Cardiac muscle cell (in vitro differentiated cells and primary cell): ENCODE measurements around the gene ZYX. TPM values are rescaled to one million over a fixed set of nuclear protein-coding genes. Genes with fewer than 3 reads are reported as not detected.
A peak's percentile ranks its signal among the peaks of the same experiment; 100 is the strongest.
"Not testable (repeated sequence)": the region's sequence is repeated elsewhere in the genome, so short reads cannot be mapped to it uniquely, and the experiment has no call there.

Experiments used
- DNase-seq, 2 donors: peaks; one replicate each; pipeline versions ENCODE4 v3.0.0 to v3.0.0-alpha.2; 2010 to 2017; ENCODE audit warnings: low read depth in 1 of 2, low spot score in 1 of 2
- H3K27ac ChIP-seq: fragments of 200-600 bp; sonication (generic); 2 replicates; pipeline ENCODE4 v1.5.1; 2016
- H3K27me3 ChIP-seq: fragments of 200-600 bp; sonication (generic); 2 replicates; pipeline ENCODE4 v1.6.0; 2016; ENCODE audit warnings: control low read depth
- H3K36me3 ChIP-seq: fragments of 200-600 bp; sonication (generic); 2 replicates; pipeline ENCODE4 v1.5.1; 2016; ENCODE audit warnings: control low read depth
- H3K4me1 ChIP-seq: fragments of 200-600 bp; sonication (generic); 2 replicates; pipeline ENCODE4 v1.8.1; 2017; ENCODE audit warnings: low read depth, mild to moderate bottlenecking, mixed run types
- H3K4me3 ChIP-seq: fragments of 200-600 bp; sonication (generic); 2 replicates; pipeline ENCODE4 v1.5.1; 2016; ENCODE audit warnings: mild to moderate bottlenecking
- H3K9me3 ChIP-seq: fragments of 200-600 bp; sonication (generic); 2 replicates; pipeline ENCODE4 v1.5.1; 2017; ENCODE audit warnings: low read depth, mild to moderate bottlenecking, control low read depth
- CTCF ChIP-seq: IDR thresholded peaks from 2 replicates; pipeline ENCODE4 v1.5.1; 2012; ENCODE audit warnings: low read depth, mild to moderate bottlenecking, low read length
- polyA plus RNA-seq: library from polyadenylated mRNA; unstranded; fragments of >200 nt; fragmentation: Nextera tagmentation; extraction: Ambion mirVana; gene quantifications from 2 replicates; pipeline ENCODE4 v1.2.1, GENCODE V29; 2016
- total RNA-seq: library from RNA; depleted of rRNA; stranded (reverse); fragments of >200 nt; gene quantifications from 2 replicates; pipeline ENCODE4 v1.2.3, GENCODE V29; 2016

ZYX gene
- total and polyA plus RNA-seq, 2 experiments from 2014 or later, result 57.2 to 98.4 TPM

GRCh38 chr7:143388491-143389101 lies 7.5 kb downstream of the ZYX start:
- H3K4me3 ChIP-seq, result no peak overlapping the region
- no peaks in the 10 kb centered on the region for H3K9me3 ChIP-seq
- no peak overlapping the region for H3K27ac ChIP-seq
- H3K4me1 ChIP-seq, result peaks cover 5% of the 10 kb centered on the region
- H3K36me3 ChIP-seq, result peaks cover 27% of the 10 kb centered on the region
- TF ChIP-seq CTCF, result no peak
- DNase-seq, result peak in 1 of 2 donors; percentile 6
- no peaks in the 10 kb centered on the region for H3K27me3 ChIP-seq

DNA sequence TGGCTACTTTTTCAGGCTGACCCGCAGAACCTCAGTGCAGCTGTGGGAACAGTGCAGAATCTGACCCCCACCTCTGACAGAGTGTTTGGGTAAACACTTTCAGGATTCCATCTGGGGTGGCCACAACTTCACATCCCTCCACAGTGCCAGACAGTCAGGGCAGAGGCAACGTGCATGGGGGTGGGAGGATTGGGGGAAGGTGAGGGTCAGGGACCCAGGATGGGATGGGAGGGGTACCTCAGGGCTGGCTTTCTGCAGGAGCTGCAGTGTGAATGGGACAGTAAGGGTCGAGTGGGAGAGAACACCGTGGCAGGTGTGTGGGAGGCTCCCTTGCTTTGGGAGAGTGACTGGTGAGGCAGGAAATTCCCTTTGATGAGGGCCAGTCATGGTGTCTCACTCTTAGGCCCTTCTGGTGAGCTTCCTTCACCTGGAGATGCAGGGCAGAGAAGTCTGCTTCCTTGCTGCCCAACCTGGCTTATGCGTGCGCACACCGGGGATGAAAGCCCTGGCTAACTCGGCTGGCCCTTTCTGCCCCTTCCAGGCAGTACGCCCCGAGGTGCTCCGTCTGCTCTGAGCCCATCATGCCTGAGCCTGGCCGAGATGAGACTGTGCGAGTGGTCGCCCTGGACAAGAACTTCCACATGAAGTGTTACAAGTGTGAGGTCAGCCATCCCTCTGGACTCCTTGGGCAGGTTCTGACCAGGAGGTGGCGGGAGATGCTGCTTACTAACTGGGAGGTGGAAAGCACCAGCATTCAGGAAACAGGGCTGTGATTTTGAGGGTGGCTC lies 8.4 kb downstream of the ZYX start:
- peak in 1 of 2 donors; percentile 15 for DNase-seq
- H3K36me3 ChIP-seq, result peaks cover 27% of the 10 kb centered on the region
- no peaks in the 10 kb centered on the region for H3K9me3 ChIP-seq
- no peak for TF ChIP-seq CTCF
- no peak overlapping the region for H3K4me3 ChIP-seq
- no peaks in the 10 kb centered on the region for H3K4me1 ChIP-seq
- no peaks in the 10 kb centered on the region for H3K27me3 ChIP-seq
- no peak overlapping the region for H3K27ac ChIP-seq

DNA sequence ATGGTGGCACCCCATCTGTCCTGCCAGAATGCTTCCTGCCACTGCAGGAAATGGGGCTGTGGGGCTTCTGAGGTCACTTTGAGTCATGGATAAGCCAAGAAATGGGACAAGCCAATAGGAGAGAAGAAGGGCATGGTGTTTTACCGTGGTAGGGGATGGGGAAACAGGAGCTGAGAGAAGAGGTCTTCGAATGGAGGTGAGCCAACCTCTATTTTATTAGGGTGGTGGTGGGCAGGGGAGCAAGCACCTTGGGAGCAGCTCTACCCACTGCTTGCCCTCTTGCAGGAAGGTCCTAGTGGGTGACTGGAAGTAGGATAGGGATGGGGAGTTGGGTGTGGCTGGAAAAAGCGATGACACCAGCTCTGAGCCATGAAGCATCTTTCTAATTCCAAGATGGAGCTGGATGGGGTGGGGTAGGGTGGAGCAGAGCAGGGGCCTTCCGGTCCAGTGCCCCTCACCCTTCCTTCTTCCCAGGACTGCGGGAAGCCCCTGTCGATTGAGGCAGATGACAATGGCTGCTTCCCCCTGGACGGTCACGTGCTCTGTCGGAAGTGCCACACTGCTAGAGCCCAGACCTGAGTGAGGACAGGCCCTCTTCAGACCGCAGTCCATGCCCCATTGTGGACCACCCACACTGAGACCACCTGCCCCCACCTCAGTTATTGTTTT lies 9.1 kb downstream of the ZYX start:
- Histone ChIP-seq H3K27ac (no peak overlapping the region), H3K36me3 (peaks cover 27% of the 10 kb centered on the region), H3K27me3 (no peaks in the 10 kb centered on the region), H3K4me1 (no peaks in the 10 kb centered on the region), H3K4me3 (no peak overlapping the region), H3K9me3 (no peaks in the 10 kb centered on the region)
- peak in 1 of 2 donors; percentile 8 for DNase-seq
- no peak for TF ChIP-seq CTCF

- no peaks in the 10 kb centered on the region for H3K27me3 ChIP-seq
- DNase-seq, result no peak
- H3K4me3 ChIP-seq, result no peak overlapping the region
- no peak overlapping the region for H3K27ac ChIP-seq
- no peaks in the 10 kb centered on the region for H3K4me1 ChIP-seq
- no peak for TF ChIP-seq CTCF
- H3K36me3 ChIP-seq, result peaks cover 27% of the 10 kb centered on the region
- no peaks in the 10 kb centered on the region for H3K9me3 ChIP-seq
Observed at GRCh38 chr7:143390773-143391317, 9.7 kb downstream of the ZYX start.

- Histone ChIP-seq H3K27ac (peak overlapping the region; percentile 28), H3K4me3 (no peak overlapping the region), H3K9me3 (no peaks in the 10 kb centered on the region), H3K36me3 (peaks cover 27% of the 10 kb centered on the region), H3K27me3 (no peaks in the 10 kb centered on the region), H3K4me1 (no peaks in the 10 kb centered on the region)
- DNase-seq, result peak in 1 of 2 donors; percentile 91
- TF ChIP-seq CTCF, result no peak
Observed at GRCh38 chr7:143391462-143392404, 10.6 kb downstream of the ZYX start.

DNA sequence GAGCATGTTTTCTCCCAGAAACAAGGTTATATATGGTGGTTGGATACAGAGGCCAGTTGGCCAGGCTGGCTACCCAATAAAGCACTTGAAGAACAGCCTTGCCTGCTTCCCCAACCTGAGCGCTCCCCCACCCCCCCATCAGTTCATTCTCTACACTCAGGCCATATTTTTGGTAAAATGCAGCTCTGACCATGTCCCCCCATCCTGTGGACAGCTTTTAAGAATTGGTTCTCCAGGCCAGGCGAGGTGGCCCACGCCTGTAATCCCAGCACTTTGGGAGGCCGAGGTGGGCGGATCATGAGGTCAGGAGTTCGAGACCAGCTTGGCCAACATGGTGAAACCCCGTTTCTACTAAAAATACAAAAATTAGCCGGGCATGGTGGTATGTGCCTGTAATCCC lies 11.3 kb downstream of the ZYX start:
- not testable (repeated sequence) for H3K9me3 ChIP-seq, H3K4me3 ChIP-seq, H3K27ac ChIP-seq, DNase-seq, H3K4me1 ChIP-seq, H3K27me3 ChIP-seq
- H3K36me3 ChIP-seq, result peaks cover 27% of the 10 kb centered on the region
